ENCODE results near the gene PDPR.
"Not testable (repeated sequence)": the region's sequence is repeated elsewhere in the genome, so short reads cannot be mapped to it uniquely, and the experiment has no call there.

Gene PDPR

GRCh38 chr16:70166688-70167087 lies 52.6 kb downstream of the PDPR start:
- not testable (repeated sequence) for DNase-seq

DNA sequence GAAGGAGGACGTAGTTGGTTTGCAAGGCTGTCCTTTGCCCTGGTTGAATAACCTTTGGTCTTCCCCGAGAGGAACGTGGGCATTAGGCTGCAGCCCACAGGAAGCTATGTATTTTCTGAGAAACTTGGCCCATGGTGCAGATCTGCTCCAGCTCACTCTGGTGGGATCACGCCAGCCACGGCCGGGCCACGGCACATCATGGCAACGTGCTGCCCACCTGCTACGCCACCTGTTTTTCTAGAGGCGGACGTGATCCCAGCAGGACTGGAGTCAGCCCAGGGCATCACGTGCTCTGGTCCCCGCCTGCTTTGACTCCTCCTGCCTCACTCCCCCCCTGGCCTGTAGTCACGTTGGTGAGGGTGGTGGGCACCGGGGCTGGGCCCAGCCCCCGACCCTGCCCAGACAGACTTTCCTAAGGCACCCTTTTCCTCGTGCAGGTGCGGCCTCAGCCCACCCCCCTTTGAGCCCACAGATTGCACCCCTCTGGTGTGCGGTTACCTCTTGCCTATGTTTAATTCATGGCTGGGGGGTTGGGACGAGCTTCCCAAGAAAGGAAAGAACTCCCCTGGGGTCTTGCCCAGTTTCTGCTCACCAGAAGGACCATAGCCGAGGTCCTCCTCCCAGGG lies 59.2 kb downstream of the PDPR start, which contains the start of gene CLEC18C:
TSS of gene CLEC18C (plus strand) at position 576 of the 626 bp plus-strand sequence. CDS start 492 bp downstream, outside the sequence.
- not testable (repeated sequence) for DNase-seq

DNA sequence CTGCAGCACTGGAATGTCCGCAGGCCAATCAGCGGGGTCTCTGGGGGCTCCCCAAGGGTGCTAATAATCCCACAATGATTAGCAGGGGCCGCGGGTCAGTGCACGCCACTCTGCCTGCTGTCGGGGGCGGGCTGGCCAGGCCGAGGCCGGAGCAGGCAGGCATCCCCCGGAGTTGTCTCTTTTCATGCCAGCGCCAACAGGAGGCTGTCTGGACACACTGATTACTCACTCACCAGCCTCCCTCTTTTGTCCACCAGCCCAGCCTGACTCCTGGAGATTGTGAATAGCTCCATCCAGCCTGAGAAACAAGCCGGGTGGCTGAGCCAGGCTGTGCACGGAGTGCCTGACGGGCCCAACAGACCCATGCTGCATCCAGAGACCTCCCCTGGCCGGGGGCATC lies 59.8 kb downstream of the PDPR start:
- not testable (repeated sequence) for DNase-seq

DNA sequence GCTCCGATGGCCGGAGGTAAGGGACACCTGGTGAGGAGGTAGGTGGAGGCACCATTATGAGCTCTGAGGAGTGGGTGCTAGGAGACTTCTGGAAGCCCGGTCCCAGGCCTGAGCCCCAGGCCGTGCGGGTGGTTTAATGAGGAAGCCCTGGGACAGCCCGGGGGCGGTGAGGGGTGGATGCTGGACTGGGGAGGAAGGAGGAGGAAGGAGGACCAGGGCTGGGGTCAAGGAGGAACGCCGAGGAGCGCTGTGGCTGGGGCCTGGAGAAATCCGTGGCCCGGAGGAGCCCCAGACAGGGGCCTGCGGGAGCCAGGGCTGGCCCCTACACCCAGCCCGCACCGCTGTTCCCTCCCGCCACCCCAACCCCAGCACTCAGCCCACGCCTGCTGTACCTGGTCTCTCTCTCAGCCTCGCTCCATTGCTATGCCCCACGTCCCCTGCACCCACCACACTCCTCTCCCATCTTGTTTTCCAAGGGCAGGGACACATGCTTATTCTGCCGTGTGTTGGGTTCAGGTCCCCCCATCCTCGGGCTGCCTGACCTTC lies 60.3 kb downstream of the PDPR start:
- not testable (repeated sequence) for DNase-seq

DNA sequence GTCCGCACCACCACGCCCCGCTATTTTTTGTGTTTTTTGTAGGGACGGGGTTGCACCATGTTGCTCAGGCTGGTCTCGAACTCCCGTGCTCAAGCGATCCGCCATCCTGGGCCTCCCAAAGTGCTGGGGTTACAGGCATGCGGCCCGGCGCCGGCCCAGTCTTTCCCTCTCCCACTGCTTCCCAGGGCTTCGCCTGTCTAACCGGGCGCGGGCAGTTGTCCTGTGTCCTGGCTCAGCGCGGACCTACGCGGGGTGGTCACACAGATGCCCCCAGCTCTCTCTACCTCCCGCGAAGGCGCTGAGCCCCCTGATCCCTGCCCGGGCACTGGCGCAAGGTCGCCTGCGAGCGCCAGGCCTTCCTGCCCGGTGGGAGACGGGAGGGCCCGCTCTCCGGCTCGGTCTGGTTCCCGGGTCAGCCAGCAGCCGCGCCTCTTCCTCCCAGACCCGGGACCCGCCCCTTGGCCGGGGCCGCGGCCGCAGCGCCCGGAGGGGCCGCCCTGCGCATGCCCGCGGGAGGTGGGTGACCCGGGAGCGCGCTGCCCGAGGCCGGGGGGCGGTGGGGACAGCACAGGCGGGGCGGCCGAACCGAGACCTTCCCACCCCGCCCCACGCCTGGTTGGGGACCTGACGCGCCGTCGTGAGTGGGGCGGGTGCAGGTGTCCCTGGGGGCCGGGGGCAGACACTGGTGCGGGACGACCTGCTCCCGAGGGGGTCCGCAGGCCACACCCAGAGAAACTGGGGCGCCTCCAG lies 73.9 kb downstream of the PDPR start:
- not testable (repeated sequence) for DNase-seq

DNA sequence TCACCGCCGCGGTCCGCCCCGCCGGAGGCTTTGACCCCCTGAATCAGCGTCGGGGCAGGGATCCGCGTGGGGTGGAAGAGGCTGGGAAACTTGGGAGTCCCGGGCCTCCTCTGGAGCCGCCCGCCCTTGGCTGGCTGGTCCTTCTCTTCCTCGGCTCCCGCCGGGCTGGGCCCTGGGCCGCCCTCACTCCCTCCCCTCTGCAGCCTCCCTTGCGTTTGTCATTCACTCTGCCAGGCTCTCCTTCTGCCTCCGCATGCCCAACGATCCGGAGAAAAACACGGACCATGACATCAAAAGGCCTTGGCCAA lies 74.4 kb downstream of the PDPR start:
- not testable (repeated sequence) for DNase-seq

- DNase-seq, result not testable (repeated sequence)
Measured at GRCh38 chr16:70190574-70190973, 76.4 kb downstream of the PDPR start.

DNA sequence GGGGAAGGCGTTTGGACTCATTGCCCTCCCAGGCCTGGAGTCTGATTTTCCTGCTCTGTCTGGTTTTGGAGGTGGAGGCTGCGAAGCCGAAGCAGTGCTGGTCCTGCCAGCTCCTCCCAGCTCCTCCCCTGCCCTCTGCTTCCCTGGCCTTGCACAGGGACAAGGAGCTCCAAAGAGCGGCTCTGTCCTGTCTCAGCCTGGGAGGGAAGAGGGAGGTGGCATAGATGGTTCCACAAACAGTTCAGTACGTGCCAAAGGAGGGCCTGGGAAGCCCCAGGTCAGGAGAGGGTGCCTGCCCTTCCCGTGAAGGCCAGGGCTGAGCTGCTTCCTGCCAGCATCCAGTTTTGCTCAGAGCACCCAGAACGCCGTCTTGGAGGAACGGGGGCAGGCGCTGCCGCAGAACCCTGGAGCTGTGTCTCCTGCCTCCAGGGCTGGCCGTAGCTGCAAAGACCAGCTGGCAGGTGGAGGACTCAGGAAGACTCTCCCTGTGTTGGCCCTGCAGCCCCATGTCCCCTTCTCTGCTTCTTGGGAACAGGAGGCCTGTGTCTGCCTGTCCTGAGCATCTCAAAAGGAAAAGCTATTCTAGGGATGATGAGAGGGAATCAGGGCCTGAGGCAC lies 82.7 kb downstream of the PDPR start:
- DNase-seq, result not testable (repeated sequence)

- not testable (repeated sequence) for DNase-seq
Measured at GRCh38 chr16:70197611-70198010, 83.5 kb downstream of the PDPR start.

DNA sequence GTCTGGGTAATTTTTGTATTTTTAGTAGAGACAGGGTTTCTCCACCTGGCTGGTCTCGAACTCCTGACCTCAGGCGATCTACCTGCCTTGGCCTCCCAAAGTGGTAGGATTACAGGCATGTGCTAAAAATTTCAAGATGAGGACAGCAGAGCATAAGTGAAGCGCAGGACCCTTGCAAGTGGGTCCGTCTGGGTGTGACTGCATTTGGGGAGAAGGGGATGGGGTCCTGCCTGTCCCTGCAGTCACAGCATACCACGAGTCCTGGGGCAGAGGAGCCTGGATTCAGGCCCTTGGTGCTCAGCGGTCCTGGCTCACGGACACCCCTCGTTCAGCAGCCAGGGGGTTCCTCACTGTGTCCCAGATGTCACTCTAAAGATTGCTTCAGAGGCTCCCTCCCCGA lies 84.1 kb downstream of the PDPR start:
- not testable (repeated sequence) for DNase-seq

- not testable (repeated sequence) for DNase-seq
Measured at GRCh38 chr16:70198666-70199065, 84.5 kb downstream of the PDPR start.

GRCh38 chr16:70199170-70199569 lies 85.0 kb downstream of the PDPR start:
- not testable (repeated sequence) for DNase-seq

DNA sequence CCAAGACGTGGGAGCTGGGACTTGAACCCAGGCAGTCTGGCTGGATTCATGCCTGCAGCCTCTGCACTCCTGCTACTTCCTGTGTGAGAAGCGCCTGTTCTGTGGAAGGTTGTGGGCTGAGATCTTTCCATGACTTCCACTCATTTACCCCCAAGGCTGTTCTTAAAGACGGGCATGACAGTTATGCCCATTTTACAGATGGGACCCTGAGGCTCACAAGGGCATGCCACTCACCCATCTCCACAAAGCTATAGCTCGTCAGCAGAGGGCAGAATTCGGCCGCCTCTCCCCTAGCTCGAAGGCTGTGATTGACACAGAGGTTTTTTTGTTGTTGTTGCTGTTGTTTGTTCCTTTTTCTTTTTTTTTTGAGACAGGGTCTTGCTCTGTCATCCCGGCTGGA lies 85.9 kb downstream of the PDPR start:
- DNase-seq, result not testable (repeated sequence)

DNA sequence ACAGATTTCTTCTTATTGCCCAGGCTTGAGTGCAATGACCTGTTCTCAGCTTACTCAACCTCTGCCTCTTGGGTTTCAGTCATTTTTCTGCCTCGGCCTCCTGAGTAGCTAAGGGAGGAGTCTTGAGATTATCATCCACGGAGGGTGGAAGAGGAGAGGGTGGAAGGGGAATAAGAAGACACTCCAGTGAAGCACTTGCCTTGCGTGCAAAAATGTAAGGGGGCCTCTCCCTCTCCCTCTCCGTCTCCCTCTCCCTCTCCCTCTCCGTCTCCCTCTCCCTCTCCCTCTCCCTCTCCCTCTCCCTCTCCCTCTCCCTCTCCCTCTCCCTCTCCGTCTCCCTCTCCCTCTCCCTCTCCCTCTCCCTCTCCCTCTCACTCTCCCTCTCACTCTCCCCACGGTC lies 89.4 kb downstream of the PDPR start:
- DNase-seq, result not testable (repeated sequence)

DNA sequence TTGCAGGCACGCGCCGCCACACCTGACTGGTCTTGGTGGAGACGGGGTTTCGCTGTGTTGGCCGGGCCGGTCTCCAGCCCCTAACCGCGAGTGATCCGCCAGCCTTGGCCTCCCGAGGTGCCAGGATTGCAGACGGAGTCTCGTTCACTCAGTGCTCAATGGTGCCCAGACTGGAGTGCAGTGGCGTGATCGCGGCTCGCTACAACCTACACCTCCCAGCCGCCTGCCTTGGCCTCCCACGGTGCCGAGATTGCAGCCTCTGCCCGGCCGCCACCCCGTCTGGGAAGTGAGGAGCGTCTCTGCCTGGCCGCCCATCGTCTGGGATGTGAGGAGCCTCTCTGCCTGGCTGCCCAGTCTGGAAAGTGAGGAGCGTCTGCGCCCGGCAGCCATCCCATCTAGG lies 89.9 kb downstream of the PDPR start:
- not testable (repeated sequence) for DNase-seq

- DNase-seq, result not testable (repeated sequence)
Measured at GRCh38 chr16:70204668-70205405, 90.7 kb downstream of the PDPR start.

- not testable (repeated sequence) for DNase-seq
Measured at GRCh38 chr16:70206382-70206781, 92.2 kb downstream of the PDPR start.
